ENCODE measurements around the gene CATSPER3.

CATSPER3 gene

DNA sequence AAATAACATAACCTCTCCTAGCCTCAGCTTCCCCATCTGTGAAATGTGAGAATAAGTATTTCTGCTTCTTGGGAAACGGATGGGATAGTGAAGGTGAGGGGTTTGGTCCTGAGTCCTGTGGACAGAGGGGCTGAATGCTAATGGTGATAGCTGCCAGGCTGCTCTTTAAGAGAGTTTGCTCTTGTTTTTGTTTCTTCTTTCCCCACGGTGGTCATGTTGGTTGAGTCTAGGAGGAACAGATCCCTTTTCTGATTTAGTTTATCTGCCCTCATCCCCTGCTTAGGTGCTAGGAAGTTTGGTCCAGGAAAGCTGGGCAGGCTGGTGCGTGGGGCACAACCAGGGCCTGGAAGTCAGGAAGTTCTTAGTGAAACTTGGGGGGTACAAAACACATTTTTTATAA, 74.0 kb downstream of the CATSPER3 start:
- no peak for DNase-seq (ENCODE audit: low spot score)

DNA sequence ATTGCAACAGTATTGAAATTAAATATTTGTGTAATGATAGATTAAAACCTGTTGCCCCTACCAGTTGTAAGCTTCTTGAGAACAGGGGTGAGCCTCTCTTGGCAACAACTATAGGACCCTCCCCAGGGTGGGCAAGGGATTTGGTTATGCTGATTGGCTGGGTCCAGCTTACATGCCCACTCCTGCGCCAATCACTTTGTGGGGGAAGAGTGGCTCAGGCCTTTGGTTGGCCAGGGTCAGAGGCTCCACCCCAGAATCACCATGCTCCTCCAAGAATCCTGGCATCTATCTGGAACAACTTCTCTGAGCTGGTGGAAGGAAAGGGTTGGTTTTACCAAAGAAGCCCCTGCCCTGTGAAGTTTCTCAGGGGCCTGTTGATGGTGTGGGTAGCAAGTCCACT, 74.9 kb downstream of the CATSPER3 start:
- no peak for DNase-seq (ENCODE audit: low spot score)

DNA sequence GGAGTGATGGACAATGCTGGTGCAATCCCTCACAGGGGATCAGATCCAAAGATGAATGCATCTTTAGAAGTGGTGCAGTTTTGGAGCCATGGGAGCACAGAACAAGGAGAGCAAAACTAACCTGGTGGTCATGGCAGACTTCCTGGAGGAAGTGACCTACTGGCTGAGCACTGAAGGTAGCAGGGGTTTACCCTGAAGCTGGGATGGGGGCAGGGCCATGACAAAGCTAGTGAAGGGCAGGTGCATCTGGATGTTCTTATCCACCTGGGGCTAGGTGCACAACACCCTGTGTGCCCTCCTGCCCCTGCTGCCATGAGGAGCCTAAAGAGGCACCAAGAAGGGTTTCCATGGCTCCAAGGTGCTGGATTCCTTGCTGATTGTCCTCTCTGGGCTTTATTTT, 77.8 kb downstream of the CATSPER3 start:
- no peak for DNase-seq (ENCODE audit: low spot score)

DNA sequence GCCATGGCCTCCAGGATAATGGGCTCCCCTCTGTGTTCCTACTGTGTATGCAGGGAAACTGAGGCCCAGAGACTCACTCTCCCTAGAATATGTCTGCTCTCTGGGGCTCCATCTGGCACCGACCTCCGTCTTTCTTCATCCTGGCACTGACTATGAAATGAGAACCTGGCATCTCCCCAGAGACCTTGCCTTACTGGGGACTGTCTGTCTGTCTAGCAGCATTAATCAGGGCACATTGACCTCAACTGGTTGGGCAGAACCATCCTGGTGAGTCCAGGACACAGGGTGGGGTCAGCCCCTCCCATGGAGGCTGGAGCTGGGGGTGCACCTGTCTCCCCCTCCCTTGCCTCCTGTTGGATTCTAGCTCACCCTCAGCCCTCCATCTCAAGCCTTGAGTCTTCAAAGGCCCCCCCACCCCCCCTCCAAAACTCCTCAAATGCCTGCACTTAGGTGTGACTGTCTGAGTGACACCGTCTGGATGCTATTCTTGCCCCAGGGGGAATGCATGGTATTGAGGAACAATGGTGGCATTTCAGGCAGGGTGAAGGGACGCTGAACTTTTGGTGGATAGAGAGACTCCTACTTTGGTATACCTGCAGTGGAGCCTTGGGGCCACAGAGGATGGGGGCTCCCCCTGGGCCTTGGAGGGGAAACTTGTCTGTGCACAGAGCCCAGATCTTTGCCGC, 79.1 kb downstream of the CATSPER3 start:
- no peak for DNase-seq (ENCODE audit: low spot score)

DNA sequence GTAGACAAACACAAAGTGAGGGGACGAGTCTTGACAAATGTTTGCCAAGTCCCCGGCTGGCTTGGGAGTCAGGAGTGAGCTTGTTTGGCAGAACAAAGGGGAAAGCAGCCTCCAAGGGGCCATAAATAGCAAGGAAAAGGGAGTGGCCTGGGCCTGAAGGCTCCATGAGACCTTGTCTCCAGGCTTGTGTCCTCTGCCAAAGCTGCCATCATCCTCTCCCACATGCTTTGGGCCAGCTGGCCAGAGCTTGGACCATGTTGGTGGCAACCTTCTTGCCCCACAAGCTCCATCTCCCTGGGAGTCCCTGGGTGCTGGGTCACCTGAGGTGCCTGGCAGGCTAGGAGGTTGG, 79.6 kb downstream of the CATSPER3 start:
- no peak for DNase-seq (ENCODE audit: low spot score)

DNA sequence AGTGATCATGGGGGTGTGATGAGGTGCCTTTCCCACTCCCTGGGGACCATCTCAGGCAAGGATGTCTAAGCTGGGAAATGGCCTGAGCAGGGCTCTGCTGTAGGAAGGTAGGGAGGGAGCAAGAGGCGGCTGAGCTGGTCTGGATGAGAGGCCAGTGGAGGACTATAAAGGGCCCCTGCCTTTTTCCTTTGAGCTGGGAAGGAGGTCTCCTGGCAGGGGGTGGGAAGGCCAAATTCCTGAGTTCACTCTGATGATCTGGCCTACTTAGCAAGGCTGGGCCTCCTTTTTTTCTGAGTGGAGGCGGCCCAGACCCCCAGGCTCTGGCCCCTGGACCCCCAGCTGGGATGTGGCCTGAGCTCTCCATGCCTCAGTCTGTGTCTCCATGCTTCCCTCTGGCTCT, 80.6 kb downstream of the CATSPER3 start:
- no peak for DNase-seq (ENCODE audit: low spot score)

DNA sequence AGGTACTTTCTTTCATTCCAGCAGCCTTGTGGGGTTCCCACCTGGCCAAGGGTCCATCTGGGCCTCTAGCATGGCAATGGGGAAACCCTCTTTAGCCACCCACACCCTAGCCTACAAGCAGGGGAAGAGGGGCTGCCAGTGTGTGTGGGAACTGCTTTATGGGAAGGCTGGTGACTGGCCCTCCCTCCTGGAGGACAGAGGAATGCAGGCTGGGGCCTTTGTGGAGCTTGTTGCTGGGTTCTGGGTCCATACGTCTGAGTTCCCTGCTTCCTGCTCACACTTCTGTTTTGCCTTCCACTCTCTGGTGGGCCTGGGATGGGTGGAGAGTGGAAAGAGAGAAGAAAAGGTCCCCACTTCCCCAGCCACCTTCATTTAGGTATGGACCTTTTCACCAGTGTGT, 81.2 kb downstream of the CATSPER3 start:
- DNase-seq (ENCODE audit: low spot score): no peak

DNA sequence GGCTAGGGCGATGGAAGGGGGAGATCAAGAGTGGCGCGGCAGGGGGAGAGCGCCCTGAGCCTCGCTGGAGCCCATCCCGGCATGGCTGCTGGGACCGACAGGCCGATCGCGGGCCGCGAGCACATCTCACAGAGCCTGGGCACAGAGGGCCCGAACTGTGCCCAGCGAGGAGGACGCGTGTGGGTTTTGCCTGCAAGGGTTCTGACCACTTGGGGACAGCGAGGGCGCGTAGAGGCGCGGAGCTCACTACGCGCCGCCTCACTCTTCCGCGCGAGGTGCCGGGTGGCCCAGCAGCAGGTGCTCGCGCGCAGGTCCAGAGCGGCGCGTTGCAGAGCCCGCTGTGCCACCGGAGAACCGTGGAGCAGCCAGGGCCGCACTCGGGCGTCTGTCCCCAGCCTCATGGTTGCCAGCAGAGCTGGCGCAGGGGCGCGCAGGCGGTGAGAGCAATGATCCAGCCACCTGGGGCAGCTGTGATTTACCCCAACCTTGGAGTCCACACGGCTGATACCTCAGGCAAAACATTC, 82.6 kb downstream of the CATSPER3 start:
- DNase-seq (ENCODE audit: low spot score): no peak

DNA sequence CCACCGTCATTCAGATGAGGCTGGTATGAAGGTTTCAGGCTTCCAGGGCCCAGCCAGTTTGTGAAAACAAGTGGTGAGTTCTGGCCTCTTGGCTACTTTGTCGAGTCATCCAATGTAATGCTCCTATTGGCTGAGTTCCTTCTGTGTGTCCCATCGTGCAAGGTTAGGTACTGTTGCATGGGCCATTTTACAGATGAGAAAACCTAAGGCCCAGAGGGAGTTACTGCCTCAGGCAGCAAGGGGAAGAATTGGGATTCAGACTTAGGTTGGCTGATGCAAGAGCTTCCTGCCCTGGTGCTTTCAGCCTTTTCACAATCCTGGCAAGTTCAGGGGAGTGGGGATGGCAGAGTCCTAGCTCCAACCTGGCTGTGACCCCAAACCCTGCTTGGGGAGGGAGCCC, 83.7 kb downstream of the CATSPER3 start:
- no peak for DNase-seq (ENCODE audit: low spot score)

DNA sequence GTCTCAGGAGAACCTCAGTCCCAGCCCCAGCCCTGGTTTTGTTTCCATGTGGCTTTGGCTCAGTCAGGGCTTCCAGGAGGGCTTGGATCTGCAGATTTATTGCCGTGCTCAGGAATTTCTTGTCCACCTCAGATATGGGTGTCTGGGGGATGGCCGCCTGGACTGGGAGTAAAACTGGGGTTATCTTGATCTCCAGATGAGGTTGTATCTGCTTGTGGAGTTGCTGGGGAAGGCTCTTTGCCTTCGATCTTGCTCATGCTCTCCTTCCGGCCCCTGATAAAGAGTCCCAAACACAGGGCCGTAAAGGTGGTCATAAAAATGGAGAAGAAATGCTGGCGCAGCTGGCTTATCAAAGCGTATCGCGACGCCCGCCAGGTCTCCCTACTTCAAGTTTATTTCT, 84.2 kb downstream of the CATSPER3 start:
- DNase-seq (ENCODE audit: low spot score): no peak

DNA sequence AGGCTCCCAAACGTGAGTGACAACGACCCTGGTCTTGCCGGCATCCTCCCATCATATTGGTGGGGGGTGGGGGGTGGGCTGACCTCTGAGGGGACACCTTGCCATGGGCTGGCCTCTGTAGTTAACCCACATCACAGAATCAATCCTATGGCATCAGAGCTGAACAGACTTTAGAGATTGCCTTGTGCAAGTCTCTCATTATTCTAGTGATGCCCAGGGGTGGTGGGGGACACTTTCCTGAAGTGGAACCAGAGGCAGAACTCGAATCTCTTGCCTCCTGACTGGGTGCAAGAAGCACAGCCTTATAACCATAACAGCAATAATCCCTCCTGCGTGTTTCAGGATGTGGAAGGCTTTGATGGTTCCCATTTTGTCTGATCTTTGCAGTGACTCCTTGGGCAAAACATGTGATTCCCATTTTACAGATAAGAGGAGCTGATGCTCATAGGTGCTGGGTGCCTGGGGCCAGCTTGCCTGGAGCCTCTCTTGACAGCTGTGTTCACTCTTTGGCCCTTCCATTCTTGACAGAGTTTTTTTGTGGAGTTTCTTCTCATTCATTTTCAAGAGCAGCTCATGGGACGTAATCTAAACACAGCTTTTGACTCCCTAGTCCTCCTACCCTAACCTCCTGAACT, 84.9 kb downstream of the CATSPER3 start:
- DNase-seq (ENCODE audit: low spot score): no peak

DNA sequence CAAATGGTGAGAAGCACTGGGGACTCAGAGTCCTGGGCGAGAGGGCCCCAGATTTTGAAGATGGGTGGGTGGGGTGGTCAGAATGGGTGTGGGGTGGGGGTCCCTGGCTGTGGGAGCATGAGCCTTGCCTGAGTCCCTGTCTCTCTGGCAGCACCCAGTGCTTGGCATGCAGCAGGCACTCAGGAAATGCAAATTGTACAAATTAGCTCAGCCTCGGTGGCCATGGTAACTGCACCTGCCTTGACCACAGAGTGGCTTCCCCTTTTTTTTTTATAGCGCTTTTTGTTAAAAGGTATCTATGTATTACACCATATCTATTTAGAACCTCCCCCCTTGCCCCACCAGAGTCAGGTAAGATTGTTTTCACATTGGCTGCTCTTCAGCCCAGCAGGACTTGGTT, 85.6 kb downstream of the CATSPER3 start:
- no peak for DNase-seq (ENCODE audit: low spot score)

DNA sequence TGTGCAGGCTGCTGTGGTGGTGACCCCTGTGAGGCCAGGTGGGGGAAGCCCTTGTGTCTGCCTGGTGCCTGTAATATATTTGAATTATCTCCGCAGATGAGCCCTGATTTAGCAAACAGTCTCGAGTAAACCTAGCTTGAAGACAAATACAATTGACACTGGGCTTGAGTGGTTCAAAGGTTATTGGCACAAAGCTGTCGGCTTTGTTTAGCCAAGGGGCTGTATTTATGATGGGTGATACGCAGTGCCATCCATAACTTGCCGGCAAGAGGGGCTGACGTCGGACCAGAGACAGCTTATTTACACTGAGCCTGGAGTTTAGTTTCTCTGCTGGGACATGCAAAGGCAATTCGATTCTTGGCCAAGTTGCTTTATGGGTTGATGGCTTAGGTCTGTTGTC, 86.3 kb downstream of the CATSPER3 start:
- DNase-seq (ENCODE audit: low spot score): no peak

DNA sequence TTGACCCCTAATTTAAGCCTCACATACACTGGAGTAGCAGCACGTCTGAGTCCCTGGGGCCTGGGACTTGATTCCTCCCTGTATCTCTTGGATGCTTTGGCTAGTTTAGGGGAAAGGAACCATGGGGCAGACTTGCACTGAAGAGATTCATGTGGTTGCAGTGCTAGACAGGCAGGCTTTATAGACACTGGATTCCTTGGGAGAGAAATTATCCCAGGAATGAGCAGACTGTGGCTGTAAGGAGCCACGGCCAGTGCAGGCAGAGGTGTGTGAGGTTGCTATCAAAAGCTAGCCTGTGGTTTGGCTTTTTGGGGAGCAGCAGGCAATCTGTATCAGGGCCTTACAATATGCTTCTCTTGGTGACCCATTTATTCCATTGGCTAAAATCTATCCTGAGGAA, 86.8 kb downstream of the CATSPER3 start:
- no peak for DNase-seq (ENCODE audit: low spot score)

DNA sequence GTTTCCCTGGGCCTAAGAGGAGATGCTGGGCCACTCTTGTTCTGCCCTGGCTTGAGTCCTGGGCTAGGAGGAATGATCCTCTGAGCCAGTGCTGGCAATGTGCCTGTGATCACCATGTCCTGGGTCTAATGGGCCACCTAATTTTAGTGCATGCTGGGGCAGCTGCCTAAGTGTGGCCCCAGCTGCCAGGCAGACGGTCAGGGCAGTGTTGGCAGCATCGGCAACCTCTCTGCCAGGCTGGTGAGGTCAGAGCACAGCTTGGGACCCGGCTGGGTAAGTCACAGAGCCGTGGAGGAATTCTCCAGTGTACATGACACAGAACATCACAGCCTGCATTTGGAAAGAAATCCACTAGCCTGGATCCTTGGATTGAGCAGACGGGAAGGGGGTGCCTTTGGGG, 87.7 kb downstream of the CATSPER3 start:
- no peak for DNase-seq (ENCODE audit: low spot score)

DNA sequence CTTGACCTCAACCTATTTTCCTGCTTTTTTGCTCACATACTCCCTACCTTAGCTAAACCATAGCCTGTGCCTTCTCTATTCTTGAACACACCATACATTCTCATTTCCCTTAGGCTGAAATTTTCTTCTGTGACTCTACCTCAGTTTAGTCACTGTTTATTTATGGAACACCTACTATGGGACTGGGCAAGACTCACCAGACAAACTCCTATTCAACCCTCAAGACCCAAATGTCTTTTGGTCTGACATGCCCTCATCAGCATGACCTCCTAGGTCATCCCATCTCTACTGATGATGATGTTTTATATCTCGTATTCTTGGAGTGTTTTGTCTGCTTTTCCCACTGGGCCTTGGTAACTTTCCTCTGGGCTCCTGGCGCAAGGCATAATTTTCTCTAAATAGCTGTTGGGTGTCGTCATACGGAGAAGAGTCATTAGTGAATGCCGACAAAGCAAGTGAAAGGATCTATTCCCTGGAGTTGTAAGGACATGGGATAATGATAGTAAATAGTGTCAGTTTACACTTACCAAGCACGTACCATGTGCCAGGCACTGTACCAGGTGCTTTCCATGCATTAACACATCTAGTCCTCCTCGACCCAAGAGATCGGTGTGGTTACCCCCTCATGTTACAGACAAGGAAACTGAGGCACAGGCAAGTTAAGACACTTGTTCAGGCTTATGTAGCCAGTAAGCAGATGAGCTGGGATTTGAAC, 88.8 kb downstream of the CATSPER3 start:
- DNase-seq (ENCODE audit: low spot score): no peak

DNA sequence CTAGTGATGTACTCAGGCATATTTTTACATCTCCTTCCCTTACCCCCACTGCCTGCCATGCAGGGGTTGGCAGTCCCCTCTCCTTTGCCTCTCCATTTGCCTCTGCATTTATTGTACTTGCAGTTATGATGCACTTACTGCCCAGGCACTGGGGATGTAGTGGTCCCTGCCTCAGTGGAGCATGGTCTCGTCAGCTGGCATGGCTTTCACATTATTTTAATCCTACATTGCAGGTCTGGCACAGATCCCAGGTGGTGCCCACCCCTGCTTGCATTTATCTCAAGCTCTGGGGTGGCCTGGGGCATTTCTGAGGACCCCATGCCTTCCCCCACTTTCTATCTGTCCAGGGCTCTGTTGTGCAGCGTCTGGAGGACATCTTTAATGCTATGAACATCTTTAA, 89.5 kb downstream of the CATSPER3 start:
- no peak for DNase-seq (ENCODE audit: low spot score)

DNA sequence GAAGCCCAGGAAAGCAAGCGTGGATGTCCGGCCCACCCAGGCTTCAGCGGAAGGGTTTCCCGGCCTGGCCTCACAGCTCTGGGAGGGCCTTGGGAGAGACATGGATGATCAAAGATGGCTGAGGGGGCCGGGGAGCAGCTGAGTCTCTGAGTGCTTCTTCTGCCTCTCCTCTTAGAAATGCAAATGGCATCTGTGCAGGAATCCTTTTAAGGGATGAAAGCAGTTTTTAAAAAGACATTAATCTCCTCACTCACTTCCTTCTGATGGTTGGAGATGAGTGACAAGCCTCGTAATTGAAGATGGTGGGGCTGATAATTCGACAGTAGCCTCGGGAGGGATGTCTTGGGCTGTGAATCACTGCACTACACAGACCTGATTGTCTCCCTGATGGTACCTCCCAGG, 90.6 kb downstream of the CATSPER3 start:
- no peak for DNase-seq (ENCODE audit: low spot score)

DNA sequence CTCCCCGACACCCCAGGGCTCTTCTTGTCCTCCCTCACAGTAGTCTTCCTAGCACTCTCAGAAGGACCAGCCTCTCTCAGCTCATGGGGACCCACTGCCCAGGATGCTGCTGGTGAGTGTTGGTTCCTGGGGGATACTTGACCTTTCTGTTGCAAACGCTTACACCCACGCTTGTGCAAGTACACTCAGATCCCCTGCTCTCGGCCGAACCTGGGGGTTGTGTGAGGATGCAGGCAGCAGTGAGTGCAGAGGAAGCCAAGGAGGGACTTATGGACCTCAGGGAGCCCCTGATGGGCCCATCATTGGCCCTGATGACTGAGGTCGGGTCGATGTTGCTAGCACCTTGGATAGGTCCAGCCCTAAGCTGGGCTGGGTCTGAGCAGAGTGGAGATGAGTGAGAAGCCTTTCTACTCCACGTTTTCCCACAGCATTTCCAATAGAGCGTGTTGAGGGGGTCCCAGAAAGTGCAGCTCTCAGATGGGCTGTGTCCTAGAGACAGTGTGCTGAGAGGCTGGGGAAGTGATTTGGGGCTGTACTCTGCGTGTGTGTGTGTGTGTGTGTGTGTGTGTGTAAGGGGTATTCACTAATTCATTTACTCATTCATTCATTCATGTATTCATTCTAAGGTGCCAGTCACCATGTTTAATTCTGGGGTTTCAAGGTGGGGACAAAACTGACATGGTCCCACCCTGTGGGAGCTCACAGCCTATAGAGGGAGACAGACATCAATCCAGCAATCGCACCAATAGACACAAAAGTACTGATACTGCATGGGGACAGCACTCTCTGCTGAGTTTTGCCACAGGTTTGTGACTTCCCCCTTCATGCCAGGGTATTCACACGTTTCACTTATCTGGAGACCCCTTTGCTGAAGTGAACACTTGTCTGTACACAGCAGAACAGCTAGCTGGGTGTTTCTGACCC, 91.6 kb downstream of the CATSPER3 start:
- no peak for DNase-seq (ENCODE audit: low spot score)

DNA sequence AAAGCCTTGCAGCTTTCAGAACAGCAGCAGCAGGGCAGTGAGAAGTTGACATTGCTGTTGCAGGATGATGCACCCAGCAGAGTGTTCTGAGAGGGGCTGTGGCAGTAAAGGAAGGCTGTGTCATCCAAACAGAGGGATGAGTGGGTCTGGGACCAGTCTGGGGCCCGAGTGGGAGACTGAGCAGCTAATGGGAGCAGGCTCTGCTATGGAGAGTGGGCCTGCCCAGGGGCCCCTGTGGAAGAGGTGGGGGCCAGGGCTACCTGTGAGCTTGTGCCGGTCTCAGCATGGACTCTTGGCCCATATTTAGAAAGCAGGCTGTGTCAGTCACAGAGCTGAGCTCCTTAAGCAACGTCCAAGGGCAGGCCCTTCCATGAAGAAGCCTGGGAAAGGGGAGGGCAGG, 92.3 kb downstream of the CATSPER3 start:
- DNase-seq (ENCODE audit: low spot score): no peak

DNA sequence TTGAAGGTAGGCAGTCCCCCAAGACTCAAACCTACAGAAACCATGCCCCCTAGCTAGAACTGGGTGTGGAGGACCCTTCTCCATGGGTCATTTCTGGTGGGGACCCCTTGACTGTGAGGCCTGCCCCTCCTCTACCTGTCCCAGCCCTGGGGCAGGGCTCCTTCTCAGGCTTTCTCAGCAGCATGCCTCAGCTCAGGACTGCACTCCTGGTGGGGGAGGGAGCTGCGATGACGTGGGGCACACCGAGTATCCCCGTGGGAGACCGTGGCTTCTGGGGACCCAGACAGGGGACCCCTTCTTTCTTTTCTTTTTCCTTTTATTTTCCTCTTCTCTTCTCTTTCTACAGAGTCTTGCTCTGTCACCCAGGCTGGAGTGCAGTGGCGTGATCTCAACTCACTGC, 93.3 kb downstream of the CATSPER3 start:
- no peak for DNase-seq (ENCODE audit: low spot score)
